Right renal cortex interstitium (tissue), 3 donors: ENCODE data around the gene TNFRSF1A. TPM values are rescaled to one million over a fixed set of nuclear protein-coding genes. Genes with fewer than 3 reads are reported as not detected.
"Not testable (repeated sequence)": the region's sequence is repeated elsewhere in the genome, so short reads cannot be mapped to it uniquely, and the experiment has no call there.

ENCODE experiments used
- DNase-seq, 3 donors: peaks; one replicate each; pipeline ENCODE4 v3.0.0-alpha.2; 2013; ENCODE audit warnings: low read depth in 3 of 3, low spot score in 2 of 3
- polyA plus RNA-seq, 3 donors: library from polyadenylated mRNA; unstranded; fragments of 120-200 nt; gene quantifications; one replicate each; pipeline ENCODE4 v1.2.1, GENCODE V29; 2013; ENCODE audit not compliant: insufficient read length in 3 of 3

The TNFRSF1A gene
- polyA plus RNA-seq, 3 donors, result 86.6 to 103 (median 101) TPM

- DNase-seq, result no peak
Observed at GRCh38 chr12:6311822-6312528, 29.9 kb downstream of the TNFRSF1A start.

- DNase-seq, result no peak
Observed at GRCh38 chr12:6310771-6311610, 30.9 kb downstream of the TNFRSF1A start.

GRCh38 chr12:6307529-6307928, 34.3 kb downstream of the TNFRSF1A start:
- no peak for DNase-seq

DNA sequence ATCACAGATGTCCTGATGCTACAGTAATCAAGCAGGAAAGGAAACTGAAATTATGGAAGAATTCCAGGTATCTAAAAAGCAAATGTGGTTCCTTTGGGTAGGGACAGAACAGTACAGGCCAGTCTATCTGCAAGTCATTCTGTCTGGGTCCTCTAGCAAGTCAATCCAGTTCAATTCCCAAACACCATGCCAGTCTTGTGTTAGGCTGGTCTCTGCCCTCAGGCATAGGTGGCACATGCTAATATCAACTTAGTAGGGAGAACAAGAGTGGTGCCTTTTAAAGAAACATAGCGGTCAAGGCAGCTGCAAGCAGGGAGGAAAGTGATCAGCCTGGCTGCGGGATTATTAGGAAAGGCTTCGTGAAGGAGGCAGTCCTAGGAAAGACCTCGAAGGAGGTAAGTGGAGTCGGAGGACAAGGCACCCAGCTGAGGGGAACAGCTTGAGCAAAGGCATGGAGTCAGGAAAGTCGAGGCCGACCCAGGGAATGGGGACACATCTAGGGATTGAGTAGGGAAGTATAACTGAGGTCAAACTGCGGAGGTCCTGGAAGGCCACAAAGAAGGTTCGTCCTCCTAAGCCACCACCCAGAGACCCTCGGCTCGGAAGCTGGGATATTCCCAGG, 35.2 kb downstream of the TNFRSF1A start:
- DNase-seq, result no peak

DNA sequence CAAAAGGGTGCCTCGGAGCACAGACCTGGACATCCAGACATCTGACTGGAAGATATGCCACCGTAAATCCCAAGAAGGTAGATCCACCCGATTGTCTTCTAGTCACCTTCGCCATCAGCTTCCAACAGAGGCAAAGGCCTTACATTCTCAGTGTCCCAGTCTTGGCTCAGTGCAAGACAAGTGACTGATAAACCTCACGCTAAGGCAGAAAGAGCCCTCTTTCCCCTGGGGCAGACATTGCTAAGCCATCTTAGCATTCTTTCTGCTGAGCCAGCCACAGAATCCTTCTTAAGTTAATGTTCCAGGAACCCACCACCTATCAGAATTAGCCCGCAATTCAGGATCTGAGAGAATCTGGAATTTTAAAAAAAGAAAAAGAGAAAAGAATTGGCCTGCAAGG, 35.7 kb downstream of the TNFRSF1A start:
- DNase-seq, result no peak

- no peak for DNase-seq
Observed at GRCh38 chr12:6303071-6303470, 38.8 kb downstream of the TNFRSF1A start.

DNA sequence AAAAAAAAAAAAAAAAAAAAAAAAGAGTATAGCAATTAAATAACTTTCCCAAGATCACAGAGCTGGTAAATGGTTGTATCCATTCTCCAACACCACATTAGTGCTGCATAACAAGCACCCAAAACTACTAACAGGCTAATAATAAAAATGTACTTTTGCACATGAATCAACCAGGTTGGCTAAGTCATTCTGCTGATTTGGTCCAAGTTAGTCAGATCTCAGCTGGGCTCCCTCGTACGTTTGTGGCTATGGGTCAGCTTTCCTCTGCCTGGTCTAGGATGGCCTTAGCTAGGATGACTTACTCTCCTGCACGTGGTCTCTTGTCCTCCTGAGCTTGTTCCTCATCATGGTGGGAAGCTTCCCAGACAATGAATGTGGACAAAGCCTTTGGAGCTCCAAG, 39.3 kb downstream of the TNFRSF1A start:
- no peak for DNase-seq

GRCh38 chr12:6301721-6302120, 40.2 kb downstream of the TNFRSF1A start:
- DNase-seq, result no peak

- DNase-seq, result no peak
Observed at GRCh38 chr12:6297170-6297569, 44.7 kb downstream of the TNFRSF1A start.

- no peak for DNase-seq
Observed at GRCh38 chr12:6295094-6295811, 46.6 kb downstream of the TNFRSF1A start.

GRCh38 chr12:6294156-6295093, 47.5 kb downstream of the TNFRSF1A start:
- no peak for DNase-seq

GRCh38 chr12:6292606-6293005, 49.3 kb downstream of the TNFRSF1A start:
- DNase-seq, result no peak

- not testable (repeated sequence) for DNase-seq
Observed at GRCh38 chr12:6289906-6290305, 52.0 kb downstream of the TNFRSF1A start.

- DNase-seq, result not testable (repeated sequence)
Observed at GRCh38 chr12:6289081-6289480, 52.8 kb downstream of the TNFRSF1A start.

- DNase-seq, result no peak
Observed at GRCh38 chr12:6288235-6288634, 53.6 kb downstream of the TNFRSF1A start.

- no peak for DNase-seq
Observed at GRCh38 chr12:6285532-6286306, 56.2 kb downstream of the TNFRSF1A start.

DNA sequence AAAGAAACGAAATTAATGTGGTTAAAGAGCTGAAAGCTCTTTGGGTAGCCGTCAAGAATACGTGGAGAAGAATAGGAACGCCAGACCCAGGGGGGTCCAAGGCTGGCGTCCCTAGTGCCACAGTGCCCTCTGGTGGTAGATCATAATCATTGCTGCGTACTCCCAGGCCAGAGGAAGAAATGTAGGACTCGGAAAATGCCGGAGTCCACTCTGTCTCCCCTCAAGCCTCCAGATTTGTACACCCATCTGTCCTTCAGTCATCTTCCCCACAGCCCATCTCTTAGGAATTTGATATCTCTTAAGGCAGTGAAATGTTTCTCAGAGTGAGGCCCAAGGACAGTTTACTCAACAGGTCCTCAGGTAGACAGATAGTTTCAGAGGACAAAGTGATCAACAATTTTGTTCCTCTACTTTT, 56.8 kb downstream of the TNFRSF1A start:
- DNase-seq, result no peak

DNA sequence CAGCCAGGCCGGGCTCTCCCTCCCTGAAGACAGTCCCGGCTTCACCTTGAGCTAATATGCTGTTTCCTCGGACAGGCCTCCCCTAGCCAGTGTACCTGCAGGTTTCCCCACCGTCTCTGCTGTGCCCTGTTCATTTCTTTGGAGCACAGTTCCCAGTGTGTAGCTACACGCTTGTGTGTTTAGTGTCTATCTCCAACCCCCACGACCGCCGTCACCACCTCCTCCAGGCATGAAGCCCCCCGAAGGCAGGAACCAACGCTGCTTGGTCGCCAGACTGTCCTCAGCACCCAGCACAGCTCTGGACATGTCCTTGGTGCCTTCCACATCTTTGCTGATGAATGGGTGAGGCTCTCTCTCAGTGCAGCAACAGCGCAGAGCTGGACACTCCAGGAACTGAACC, 57.6 kb downstream of the TNFRSF1A start:
- no peak for DNase-seq

DNA sequence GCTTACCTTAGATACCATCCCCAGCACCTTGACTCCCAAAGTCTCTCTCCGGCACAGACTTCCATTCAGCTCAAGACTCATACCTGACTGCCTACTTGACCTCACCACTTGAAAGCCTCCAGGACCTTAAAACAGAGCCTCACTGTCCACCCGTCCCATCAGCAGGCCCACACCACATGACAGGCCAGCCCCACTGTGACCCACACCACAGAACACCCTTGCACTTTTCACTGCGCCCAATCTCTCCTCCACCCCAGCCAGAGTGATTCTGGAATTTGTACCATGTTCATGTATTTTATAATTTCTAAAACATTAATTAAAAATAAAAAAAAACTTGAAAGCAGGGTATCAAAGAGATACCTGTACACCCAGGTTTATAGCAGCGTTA, 59.4 kb downstream of the TNFRSF1A start:
- DNase-seq, result no peak
